HepG2 (cell line): Measurements from ENCODE around the gene BIRC2. TPM values are rescaled to one million over a fixed set of nuclear protein-coding genes. Genes with fewer than 3 reads are reported as not detected.

Experiments used
- ATAC-seq: fragments of 200-7000 bp; cut with Tn5 transposase; 3 replicates; pipeline ENCODE4 v1.9.1; 2020; ENCODE audit warnings: mild to moderate bottlenecking, moderate library complexity
- BruUV-seq: library from RNA; stranded (reverse); fragments of 400-500 nt; replicated peaks from 2 replicates; lab custom pipeline; 2021; lab: Mats Ljungman, UMichigan
- CTCF ChIA-PET: fragments of 300-600 bp; formaldehyde crosslinking; extraction: SDS; loops from one replicate; lab custom pipeline; 2021; ENCODE audit warnings: low total read pairs, inconsistent platforms, low intra/inter-chr PET ratio; lab: Yijun Ruan, JAX
- POLR2A ChIA-PET: fragments of 350-600 bp; sonication (Branson Sonifier 250); formaldehyde crosslinking; loops from one replicate; lab custom pipeline; 2020; ENCODE audit warnings: antibody characterized with exemption, inconsistent platforms; lab: Yijun Ruan, JAX
- DNase-seq: peaks from one replicate; pipeline ENCODE4 v3.0.0-alpha.2; 2015; ENCODE audit warnings: low spot score
- FAIRE-seq: peaks from 3 replicates; lab custom pipeline; 2011; peaks lifted over from hg19 to GRCh38; lab: Jason Lieb, UNC
- H2AFZ ChIP-seq: one replicate; pipeline ENCODE4 v1.6.1; 2011; ENCODE audit warnings: low read length, inconsistent platforms
- H3K27ac ChIP-seq: fragments of 300-600 bp; 3 replicates; pipeline ENCODE4 v1.8.0; 2011; ENCODE audit warnings: mixed run types, mild to moderate bottlenecking, mixed read lengths, low read length, inconsistent platforms; ENCODE audit not compliant: insufficient read depth; ENCODE audit errors: extremely low read length
- H3K27me3 ChIP-seq, 2 experiments: fragments of 200-600 bp in 1 of 2; 2 replicates in 1 of 2; 3 replicates in 1 of 2; pipeline versions ENCODE4 v1.6.0 to v1.8.0; 2011; ENCODE audit warnings: low read length in 2 of 2, mild to moderate bottlenecking in 2 of 2, moderate library complexity in 2 of 2, inconsistent platforms in 1 of 2; ENCODE audit not compliant: insufficient read depth in 2 of 2, control insufficient read depth in 1 of 2
- H3K36me3 ChIP-seq, 2 experiments: fragments of 200-600 bp in 1 of 2; replicated peaks in 1 of 2; 2 replicates in 1 of 2; 3 replicates in 1 of 2; pipeline versions ENCODE4 v1.5.1 to v1.8.0; 2011; ENCODE audit warnings: low read length in 2 of 2, inconsistent platforms in 1 of 2; ENCODE audit not compliant: insufficient read depth in 2 of 2, control insufficient read depth in 1 of 2
- H3K4me1 ChIP-seq: 2 replicates; pipeline ENCODE4 v1.5.1; 2012; ENCODE audit warnings: low read length, inconsistent platforms; ENCODE audit not compliant: insufficient read depth
- H3K4me2 ChIP-seq: 2 replicates; pipeline ENCODE4 v1.6.0; 2011; ENCODE audit warnings: low read depth, low read length, inconsistent platforms
- H3K4me3 ChIP-seq, 3 experiments: fragments of 200-600 bp in 1 of 3; sonication (generic), shearing (Covaris generic) in 1 of 3; replicated peaks in 1 of 3; 2 replicates each; pipeline ENCODE4 v1.5.1; 2011 to 2016; ENCODE audit warnings: low read length in 3 of 3, inconsistent platforms in 2 of 3, low read depth in 2 of 3, mild to moderate bottlenecking in 2 of 3, control low read depth in 1 of 3, mixed read lengths in 1 of 3; ENCODE audit not compliant: insufficient read depth in 1 of 3
- H3K79me2 ChIP-seq: one replicate; pipeline ENCODE4 v1.6.1; 2011; ENCODE audit warnings: low read length, inconsistent platforms; ENCODE audit not compliant: insufficient read depth
- H3K9ac ChIP-seq: 2 replicates; pipeline ENCODE4 v1.6.0; 2011; ENCODE audit warnings: mild to moderate bottlenecking, low read depth, low read length, inconsistent platforms; ENCODE audit not compliant: insufficient read depth
- H3K9me3 ChIP-seq: 2 replicates; pipeline ENCODE4 v1.5.1; 2012; ENCODE audit warnings: mild to moderate bottlenecking, low read length
- H4K20me1 ChIP-seq: 2 replicates; pipeline ENCODE4 v1.6.0; 2011; ENCODE audit warnings: inconsistent platforms, mild to moderate bottlenecking, low read length, moderate library complexity; ENCODE audit not compliant: insufficient read depth
- ESRRA ChIP-seq: sonication (generic); formaldehyde crosslinking; IDR thresholded peaks from 2 replicates; pipeline ENCODE4 v1.5.1; 2020; ENCODE audit warnings: mild to moderate bottlenecking, low read depth, missing genetic modification reagents
- ETV5 ChIP-seq: IDR thresholded peaks from 2 replicates; pipeline ENCODE4 v1.6.1; 2018; ENCODE audit warnings: missing biosample characterization, missing genetic modification reagents, inconsistent platforms, borderline replicate concordance
- MBNL3 ChIP-seq: fragments of 250-450 bp; sonication (Bioruptor Pico); conservative IDR thresholded peaks from 2 replicates; pipeline ENCODE4 v1.8.0; 2022; ENCODE audit warnings: mild to moderate bottlenecking, inconsistent platforms
- MIXL1 ChIP-seq: IDR thresholded peaks from 2 replicates; pipeline ENCODE4 v1.6.1; 2016
- PTBP1 ChIP-seq: fragments of 200-400 bp; formaldehyde crosslinking; IDR thresholded peaks from 2 replicates; pipeline ENCODE4 v1.6.1; 2018; ENCODE audit warnings: low read length, low read depth; ENCODE audit not compliant: poor library complexity, severe bottlenecking
- RCOR2 ChIP-seq: IDR thresholded peaks from 2 replicates; pipeline ENCODE4 v1.6.1; 2016; ENCODE audit warnings: missing biosample characterization, missing genetic modification reagents
- RXRB ChIP-seq: IDR thresholded peaks from 2 replicates; pipeline ENCODE4 v1.6.1; 2016; ENCODE audit warnings: borderline replicate concordance, missing genetic modification reagents, missing compliant biosample characterization
- ZNF33B ChIP-seq: sonication (generic); formaldehyde crosslinking; IDR thresholded peaks from 2 replicates; pipeline ENCODE4 v1.5.1; 2020; ENCODE audit warnings: mild to moderate bottlenecking, missing genetic modification reagents
- ZNF781 ChIP-seq: sonication (generic); formaldehyde crosslinking; IDR thresholded peaks from 2 replicates; pipeline ENCODE4 v1.5.1; 2020; ENCODE audit warnings: borderline replicate concordance, mild to moderate bottlenecking, missing genetic modification reagents; ENCODE audit errors: not compliant biosample characterization
- WGBS: methylation state at CpG from one replicate; pipeline ENCODE4 v1.1.6; 2017; ENCODE audit warnings: low lambda C conversion rate; 5-methylcytosine and 5-hydroxymethylcytosine counted together
- in situ Hi-C: cut with HindIII; loops from 2 replicates; pipeline ENCODE4 v1.10.0; 2017; ENCODE audit warnings: low pct_unique_long_range_greater_than_20kb; ENCODE audit not compliant: extremely low pct_ligation_motif_present
- intact Hi-C: fragments of 100-400 bp; cut with micrococcal nuclease; formaldehyde crosslinking; loops from one replicate; pipeline ENCODE4 v1.10.0; 2022; ENCODE audit not compliant: unreplicated experiment
- polyA plus RNA-seq, 8 experiments: library from polyadenylated mRNA; depleted of rRNA in 3 of 8; stranded (reverse) in 7 of 8; unstranded in 1 of 8; fragments of >200 nt; fragmentation: Illumina TruSeq in 4 of 8; extraction: Trizol in 4 of 8; gene quantifications; 2 replicates each; pipeline versions ENCODE4 v1.2.1 to v1.2.3, GENCODE V29; 2011 to 2016; ENCODE audit warnings: low read depth in 4 of 8, missing spikeins in 1 of 8, mixed read lengths in 1 of 8; ENCODE audit not compliant: insufficient read depth in 1 of 8
- total RNA-seq, 5 experiments: library from RNA; depleted of rRNA; stranded (reverse); fragments of >200 nt; fragmentation: Illumina TruSeq; extraction: Trizol; gene quantifications; 2 replicates each; pipeline ENCODE4 v1.2.3, GENCODE V29; 2016; ENCODE audit warnings: low read depth in 1 of 5
- TF ChIP-seq, protein P1 (sequence below): sonication (generic); formaldehyde crosslinking; IDR thresholded peaks from 2 replicates; pipeline ENCODE4 v1.4.0; 2020; ENCODE audit warnings: missing genetic modification reagents
- TF ChIP-seq, protein P2 (sequence below): sonication (generic); formaldehyde crosslinking; conservative IDR thresholded peaks from 2 replicates; pipeline ENCODE4 v1.4.0; 2020; ENCODE audit warnings: mild to moderate bottlenecking, missing genetic modification reagents, moderate library complexity
- TF ChIP-seq, protein P3 (sequence below): sonication (generic); formaldehyde crosslinking; IDR thresholded peaks from 2 replicates; pipeline ENCODE4 v1.8.1; 2022; ENCODE audit warnings: mild to moderate bottlenecking, missing genetic modification reagents

Gene BIRC2
- total and polyA plus RNA-seq, 2 of the 13 experiments (the other 11 are each of a cell fraction or from before 2014, with no cell fraction given) = 61.7 to 62.2 TPM

DNA sequence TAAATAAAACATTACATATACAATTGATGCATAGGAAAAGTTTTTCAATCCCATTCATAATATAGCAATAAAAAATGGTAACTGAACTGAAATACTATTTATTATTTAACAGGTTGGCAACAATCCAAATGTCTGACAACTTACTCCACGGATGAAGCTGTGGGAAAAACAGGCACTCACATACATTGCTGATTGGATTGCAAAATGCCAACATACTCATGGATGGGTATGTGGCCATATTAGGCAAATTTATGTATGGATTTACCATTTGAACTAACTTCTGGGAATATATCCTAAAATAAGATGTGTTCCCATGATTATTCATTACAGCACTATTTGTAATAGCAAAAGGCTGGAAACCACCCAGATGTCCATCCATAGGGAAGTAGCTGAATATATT is 3.2 kb upstream of the BIRC2 start:
- no peak overlapping the region for H3K27ac ChIP-seq
- ATAC-seq = no peak
- no peak for DNase-seq
- TF ChIP-seq ZNF33B (CRISPR knock-in tag) (no peak), ESRRA (CRISPR knock-in tag) (no peak), PTBP1 (no peak), RCOR2 (CRISPR knock-in tag) (no peak)
- TF ChIP-seq, protein P1, sequence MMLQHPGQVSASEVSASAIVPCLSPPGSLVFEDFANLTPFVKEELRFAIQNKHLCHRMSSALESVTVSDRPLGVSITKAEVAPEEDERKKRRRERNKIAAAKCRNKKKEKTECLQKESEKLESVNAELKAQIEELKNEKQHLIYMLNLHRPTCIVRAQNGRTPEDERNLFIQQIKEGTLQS (CRISPR knock-in tag) = no peak
- no peaks in the 10 kb centered on the region for H3K36me3 ChIP-seq
- H3K4me3 ChIP-seq = no peak overlapping the region
- no peak overlapping the region for H3K9ac ChIP-seq
- BruUV-seq = no TSS peak
- H3K79me2 ChIP-seq = peaks cover 18% of the 10 kb centered on the region
- H3K27me3 ChIP-seq = no peaks in the 10 kb centered on the region; a peak in 1 of 5 replicates
- CTCF ChIA-PET = no interaction called here
- H3K9me3 ChIP-seq = no peaks in the 10 kb centered on the region
- intact Hi-C loops = loop anchor here (5.0 kb wide), 1 partner anchor 173 kb away; no protein-coding TSS in a partner anchor
- peaks cover 35% of the 10 kb centered on the region for H3K4me1 ChIP-seq
- 94% methylated on average over 1 of the region's 1 CpG for whole genome bisulfite sequencing
- no peak overlapping the region for H3K4me2 ChIP-seq
- in situ Hi-C loops = loop anchor here (5.0 to 10.0 kb wide), 2 partner anchors 151 to 268 kb away; no protein-coding TSS in a partner anchor
- peaks cover 4% of the 10 kb centered on the region; the same call in 1 of the 2 replicates for H4K20me1 ChIP-seq
- no peak overlapping the region for H2AFZ ChIP-seq
- POLR2A ChIA-PET = no interaction called here
- FAIRE-seq = no peak

DNA sequence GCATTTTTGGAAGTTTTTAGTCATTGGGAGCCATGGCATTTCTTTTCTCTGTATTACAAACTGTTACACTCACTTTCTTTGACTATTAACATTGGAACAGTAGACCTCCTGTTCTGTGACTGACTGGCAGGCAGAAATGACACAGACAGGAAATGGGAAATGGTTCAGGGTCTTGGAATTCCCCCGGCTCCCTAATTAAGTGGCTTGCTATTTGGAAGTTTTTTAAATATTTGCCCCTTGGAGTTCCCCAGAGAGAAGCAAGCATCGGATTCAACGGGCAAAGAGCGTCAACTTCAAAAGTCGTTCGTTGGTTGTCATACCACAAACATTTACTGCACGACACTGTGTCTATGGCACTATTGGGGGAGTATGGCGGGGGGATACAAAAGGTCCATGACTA is 1.1 kb upstream of the BIRC2 start:
- CTCF ChIA-PET = interaction anchor here (1.6 to 2.0 kb wide), 2 partner anchors 58 to 149 kb away, joined by 4 to 11 read pairs; no protein-coding TSS in a partner anchor
- H3K4me1 ChIP-seq = peaks cover 40% of the 10 kb centered on the region
- no peak for ATAC-seq
- no peak overlapping the region for H2AFZ ChIP-seq
- POLR2A ChIA-PET = interaction anchor here (1.5 kb wide), 1 partner anchor 106 kb away, joined by 3 read pairs; no protein-coding TSS in a partner anchor
- H3K27me3 ChIP-seq = no peaks in the 10 kb centered on the region; a peak in 1 of 5 replicates
- peaks cover 8% of the 10 kb centered on the region; the same call in 1 of the 2 replicates for H4K20me1 ChIP-seq
- H3K9ac ChIP-seq = peak overlapping the region; percentile 90
- no peaks in the 10 kb centered on the region for H3K9me3 ChIP-seq
- under 1% methylated on average over 8 of the region's 8 CpGs for WGBS
- in situ Hi-C loops = loop anchor here (5.0 to 10.0 kb wide), 2 partner anchors 149 to 316 kb away; no protein-coding TSS in a partner anchor
- peaks cover 39% of the 10 kb centered on the region for H3K79me2 ChIP-seq
- peak overlapping the region; percentile 85 to 98 (median 96) for H3K4me3 ChIP-seq
- FAIRE-seq = no peak
- H3K36me3 ChIP-seq = peaks cover 0 to 1% of the 10 kb centered on the region in 2 experiments; a peak in 2 of 5 replicates
- DNase-seq = peak; percentile 64
- H3K27ac ChIP-seq = peak overlapping the region; percentile 96
- intact Hi-C loops = loop anchor here (2.0 to 5.0 kb wide), 5 partner anchors 29 to 269 kb away; partner anchors contain the start of gene BIRC3
- H3K4me2 ChIP-seq = peak overlapping the region; percentile 80
- BruUV-seq = no TSS peak
- TF ChIP-seq RXRB (peak; percentile 6; the same call in 1 of the 2 replicates), ZNF781 (CRISPR knock-in tag) (no peak), MBNL3 (CRISPR knock-in tag) (no peak), ETV5 (peak; percentile 42; the same call in 1 of the 2 replicates), MIXL1 (CRISPR knock-in tag) (0 out of 2 replicates have a peak, but pooled peaks have one; percentile 30)
- TF ChIP-seq, protein P2, sequence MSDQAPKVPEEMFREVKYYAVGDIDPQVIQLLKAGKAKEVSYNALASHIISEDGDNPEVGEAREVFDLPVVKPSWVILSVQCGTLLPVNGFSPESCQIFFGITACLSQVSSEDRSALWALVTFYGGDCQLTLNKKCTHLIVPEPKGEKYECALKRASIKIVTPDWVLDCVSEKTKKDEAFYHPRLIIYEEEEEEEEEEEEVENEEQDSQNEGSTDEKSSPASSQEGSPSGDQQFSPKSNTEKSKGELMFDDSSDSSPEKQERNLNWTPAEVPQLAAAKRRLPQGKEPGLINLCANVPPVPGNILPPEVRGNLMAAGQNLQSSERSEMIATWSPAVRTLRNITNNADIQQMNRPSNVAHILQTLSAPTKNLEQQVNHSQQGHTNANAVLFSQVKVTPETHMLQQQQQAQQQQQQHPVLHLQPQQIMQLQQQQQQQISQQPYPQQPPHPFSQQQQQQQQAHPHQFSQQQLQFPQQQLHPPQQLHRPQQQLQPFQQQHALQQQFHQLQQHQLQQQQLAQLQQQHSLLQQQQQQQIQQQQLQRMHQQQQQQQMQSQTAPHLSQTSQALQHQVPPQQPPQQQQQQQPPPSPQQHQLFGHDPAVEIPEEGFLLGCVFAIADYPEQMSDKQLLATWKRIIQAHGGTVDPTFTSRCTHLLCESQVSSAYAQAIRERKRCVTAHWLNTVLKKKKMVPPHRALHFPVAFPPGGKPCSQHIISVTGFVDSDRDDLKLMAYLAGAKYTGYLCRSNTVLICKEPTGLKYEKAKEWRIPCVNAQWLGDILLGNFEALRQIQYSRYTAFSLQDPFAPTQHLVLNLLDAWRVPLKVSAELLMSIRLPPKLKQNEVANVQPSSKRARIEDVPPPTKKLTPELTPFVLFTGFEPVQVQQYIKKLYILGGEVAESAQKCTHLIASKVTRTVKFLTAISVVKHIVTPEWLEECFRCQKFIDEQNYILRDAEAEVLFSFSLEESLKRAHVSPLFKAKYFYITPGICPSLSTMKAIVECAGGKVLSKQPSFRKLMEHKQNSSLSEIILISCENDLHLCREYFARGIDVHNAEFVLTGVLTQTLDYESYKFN (CRISPR knock-in tag) = peak; percentile 33
- TF ChIP-seq, protein P3, sequence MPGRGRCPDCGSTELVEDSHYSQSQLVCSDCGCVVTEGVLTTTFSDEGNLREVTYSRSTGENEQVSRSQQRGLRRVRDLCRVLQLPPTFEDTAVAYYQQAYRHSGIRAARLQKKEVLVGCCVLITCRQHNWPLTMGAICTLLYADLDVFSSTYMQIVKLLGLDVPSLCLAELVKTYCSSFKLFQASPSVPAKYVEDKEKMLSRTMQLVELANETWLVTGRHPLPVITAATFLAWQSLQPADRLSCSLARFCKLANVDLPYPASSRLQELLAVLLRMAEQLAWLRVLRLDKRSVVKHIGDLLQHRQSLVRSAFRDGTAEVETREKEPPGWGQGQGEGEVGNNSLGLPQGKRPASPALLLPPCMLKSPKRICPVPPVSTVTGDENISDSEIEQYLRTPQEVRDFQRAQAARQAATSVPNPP = no peak
